ENCODE data around the gene IWS1.
"Not testable (repeated sequence)": the region's sequence is repeated elsewhere in the genome, so short reads cannot be mapped to it uniquely, and the experiment has no call there.

Gene IWS1

DNA sequence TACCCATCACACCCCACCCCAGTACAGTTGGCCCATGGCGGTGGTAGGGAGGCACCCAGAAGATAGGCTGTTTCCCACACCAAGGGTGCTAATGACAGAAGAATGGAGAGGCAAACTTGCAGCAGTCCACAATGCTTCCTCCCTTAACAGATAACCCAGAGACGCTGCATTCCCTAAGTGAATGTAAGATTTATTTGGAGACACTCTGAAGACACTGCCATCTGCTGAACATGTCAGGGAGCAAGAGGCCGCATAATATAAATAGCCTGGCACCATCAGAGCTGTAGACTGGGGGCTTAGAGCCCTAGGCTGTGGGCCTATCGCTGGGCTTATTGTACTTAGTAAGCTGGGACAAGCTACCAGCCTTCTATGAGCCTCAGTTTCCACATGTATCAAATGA, 2.2 kb upstream of the IWS1 start:
- no peak for DNase-seq (ENCODE audit: low read depth in 2 of 2)

DNA sequence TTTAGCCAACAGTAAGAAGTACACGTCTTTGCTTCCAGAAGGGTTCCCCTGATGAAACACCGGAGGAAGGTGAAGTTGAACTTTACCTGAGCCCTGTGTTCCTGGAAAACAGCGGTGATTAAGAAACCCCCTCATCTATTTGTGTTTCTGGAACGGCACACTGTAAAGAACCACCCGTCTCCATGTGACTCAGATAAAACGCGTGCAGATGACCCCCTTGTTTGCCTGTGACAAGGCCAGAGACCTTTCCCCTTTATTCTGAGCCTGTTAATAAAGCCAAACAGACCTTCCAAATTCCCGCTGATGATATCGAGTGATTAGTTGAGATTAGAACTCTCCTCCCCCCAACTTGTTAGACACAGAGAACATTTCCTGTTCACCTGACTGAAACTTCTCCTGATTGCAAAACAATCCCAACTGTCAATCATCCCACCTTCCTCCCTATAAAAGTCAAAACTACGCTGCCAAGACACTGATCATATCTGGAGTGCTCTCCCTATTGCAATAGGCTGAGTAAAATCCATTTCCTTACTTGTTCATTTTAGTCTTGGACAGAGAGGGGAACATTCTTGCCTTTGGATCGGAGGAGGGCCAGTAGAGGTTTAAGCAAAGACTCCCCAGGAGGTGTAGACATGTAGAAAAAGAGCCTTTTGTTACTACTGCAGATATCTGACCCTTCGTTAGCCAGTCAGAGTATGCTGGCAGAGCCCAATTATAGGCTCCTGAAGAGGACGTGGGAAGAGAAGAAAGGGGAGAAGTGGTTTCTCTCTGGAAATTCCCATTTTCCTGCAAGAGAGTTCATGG, 914 bp upstream of the IWS1 start:
- no peak for DNase-seq (ENCODE audit: low read depth in 2 of 2)

DNA sequence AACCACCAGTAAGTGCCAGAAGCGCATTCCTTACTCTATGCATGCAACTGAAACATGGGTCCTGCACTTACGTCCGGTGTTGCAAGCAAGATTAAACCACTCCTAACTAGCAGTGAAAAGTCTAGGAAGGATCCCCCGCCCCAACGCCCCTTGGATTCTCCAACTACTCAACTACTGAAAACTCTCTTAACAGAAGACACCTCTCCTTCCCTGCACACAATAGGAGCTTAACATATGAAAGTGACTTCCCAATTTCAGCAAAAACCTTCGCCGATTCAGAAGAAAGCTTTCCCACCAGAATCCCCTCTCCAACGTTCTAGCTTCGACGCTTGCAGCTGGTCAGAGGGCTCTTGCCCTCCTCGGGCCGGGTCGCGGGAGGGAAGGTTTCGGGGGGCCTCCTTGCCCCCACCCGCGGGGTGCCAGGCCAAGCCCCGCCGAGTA, 578 bp downstream of the IWS1 start:
- no peak for DNase-seq (ENCODE audit: low read depth in 2 of 2)

DNA sequence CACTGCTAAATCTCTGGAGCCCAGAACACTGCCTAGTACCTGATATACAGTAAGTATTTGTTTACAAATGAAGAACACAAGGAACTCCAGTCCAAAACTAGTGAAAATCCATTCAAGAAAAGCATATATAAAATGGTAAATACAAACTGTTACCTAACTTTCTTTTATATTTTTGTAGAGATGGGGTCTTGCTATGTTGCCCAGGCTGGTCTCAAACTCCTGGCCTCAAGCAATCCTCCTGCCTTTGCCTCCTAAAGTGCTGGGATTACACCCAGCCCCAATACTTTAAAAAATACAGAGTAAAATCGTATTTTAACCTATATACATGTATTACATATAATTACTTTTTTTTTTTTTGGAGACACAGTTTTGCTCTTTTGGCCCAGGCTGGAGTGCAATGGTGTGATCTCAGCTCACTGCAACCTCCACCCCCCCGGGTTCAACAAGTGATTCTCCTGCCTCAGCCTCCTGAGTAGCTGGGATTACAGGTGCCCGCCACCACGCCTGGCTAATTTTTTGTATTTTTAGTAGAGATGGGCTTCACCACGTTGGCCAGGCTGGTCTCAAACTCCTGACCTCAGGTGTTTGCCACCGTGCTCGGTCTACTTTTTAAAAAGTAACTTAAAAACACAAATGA, 2.0 kb downstream of the IWS1 start:
- not testable (repeated sequence) for DNase-seq (ENCODE audit: low read depth in 2 of 2)

DNA sequence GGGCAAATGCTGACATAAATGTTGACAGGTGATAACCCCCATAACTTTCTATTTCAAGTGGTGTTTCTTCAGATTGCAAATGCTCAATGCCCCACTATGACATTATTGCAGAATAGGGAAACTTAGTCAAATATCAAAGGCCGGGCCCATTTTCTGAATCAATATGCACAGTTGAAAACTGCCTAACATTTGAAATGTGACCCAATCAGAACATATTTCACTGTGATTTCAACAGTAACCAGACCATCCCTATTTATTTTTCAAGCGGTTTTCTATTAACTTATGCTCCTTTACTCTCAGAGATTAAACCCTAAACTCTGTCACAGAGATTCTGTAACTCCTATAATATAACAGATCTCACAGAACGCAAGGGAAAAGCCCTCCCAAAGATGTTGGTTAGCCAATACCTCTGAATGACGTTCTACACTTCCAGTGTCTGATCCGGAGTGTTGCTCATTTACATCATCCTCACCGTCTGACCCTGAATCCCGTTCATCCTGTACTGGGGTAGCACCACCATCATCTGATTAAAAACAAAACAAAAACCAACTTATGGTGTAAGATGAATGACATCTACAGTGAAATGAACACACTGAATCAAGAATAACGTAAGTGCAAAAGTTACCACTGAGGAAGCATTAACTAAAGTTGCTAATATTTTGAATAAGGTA, 2.9 kb downstream of the IWS1 start:
- no peak for DNase-seq (ENCODE audit: low read depth in 2 of 2)

DNA sequence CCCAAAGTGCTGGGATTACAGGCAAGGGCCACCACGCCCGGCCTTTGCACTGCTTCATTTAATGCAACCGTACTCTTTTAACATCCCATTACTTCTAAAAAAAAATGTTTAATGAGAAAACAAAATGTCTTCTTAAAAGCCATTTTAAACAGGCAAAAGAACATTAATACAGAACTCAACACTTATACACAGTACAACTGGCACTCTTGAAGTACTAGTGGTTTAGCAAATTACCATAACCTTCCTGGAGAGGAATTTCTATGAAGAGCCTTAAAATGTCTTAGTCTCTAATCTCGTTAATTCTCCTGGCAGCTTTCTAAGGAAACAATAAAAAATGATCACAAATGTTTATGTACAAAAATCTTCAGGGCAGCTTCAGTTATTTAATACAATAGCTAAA, 5.9 kb downstream of the IWS1 start:
- no peak for DNase-seq (ENCODE audit: low read depth in 2 of 2)

DNA sequence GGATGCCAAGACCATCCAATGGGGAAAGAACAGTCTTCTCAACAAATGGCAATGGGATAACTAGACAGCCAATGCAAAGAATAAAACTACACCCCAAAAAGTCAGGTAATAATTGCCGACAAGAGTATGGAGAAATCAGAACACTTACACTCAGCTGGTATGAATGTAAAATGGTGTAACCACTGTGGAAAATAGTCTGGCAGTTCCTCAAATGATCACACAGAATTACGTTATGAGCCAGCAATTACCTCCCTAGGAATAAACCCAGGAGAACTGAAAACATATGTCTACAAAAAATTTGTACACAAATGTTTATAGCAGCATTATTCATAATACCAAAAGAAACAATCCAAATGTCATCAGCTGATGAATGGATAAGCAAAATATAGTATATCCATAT, 8.8 kb downstream of the IWS1 start:
- no peak for DNase-seq (ENCODE audit: low read depth in 2 of 2)

DNA sequence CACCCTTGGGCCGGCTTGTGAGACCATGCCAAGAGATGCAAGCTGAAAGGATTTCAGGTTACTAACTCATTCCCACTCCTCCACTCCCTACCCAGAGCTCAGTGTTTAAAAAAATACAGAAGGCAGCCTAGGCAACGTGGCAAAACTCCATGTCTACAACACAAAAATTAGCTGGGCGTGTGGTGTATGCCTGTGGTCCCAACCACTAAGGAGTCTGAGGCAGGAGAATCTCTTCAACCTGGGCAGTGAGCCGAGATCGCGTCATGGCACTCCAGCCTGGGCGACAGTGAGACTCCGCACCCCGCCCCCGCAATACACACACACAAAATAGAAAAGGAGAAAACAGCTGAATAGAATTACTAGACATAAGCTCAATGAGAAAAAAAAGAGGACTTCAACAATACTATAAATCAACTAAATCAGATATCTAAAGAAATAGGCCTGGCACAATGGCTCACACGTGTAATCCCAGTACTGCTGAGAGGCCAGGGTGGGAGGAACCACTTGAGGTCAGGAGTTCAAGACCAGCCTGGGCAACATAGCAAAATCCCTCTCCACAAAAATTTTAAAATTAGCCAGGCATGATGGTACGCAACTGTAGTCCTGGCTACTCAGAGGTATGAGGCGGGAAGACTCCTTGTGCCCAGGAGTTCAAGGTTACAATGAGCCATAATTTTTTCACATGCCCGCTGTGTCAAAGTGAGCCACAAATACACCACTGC, 10.1 kb downstream of the IWS1 start:
- DNase-seq (ENCODE audit: low read depth in 2 of 2): no peak

DNA sequence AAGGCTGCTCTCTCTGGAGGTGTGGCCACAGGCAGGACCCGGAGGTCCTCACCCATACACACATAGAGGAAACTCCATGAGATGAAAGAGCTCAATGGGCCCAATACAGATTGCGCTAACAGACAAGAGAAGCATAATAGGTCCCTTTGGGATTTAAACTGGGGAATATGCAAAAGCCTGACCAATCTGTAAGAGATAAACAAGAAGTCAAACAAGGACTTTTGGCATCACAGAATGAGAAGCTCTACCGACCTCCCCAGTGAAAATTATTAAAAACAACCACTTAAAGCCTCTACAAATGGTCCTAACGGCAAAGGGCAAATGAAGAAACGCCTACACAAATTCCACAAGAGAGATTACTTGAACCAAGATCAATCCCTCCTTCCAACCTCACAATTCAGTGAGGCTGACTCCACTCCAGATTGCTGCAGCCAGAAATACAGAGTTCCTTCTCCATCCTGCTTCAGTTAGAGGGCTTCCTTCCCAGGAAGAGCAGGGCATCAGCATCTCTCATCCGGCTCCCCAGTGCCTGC, 10.8 kb downstream of the IWS1 start:
- DNase-seq (ENCODE audit: low read depth in 2 of 2): no peak

DNA sequence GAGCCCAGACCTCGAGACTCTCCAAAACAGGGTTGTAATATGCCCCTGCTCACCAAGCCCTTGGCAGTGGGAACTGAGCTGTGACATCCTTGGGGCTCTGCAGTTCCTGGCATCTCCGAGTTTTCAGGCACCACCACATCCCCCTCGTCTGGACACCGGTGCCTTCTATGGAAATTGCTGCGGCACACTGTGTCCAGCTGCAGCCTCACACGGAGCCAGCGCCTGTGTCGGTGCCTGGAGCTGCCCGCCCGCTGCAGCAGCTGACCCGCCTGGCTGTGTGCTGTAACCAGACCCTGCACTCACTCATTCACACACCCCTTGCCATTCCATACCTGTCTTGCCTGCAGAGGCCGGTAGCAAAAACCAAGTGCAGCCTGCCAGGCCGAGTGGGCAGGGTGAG, 11.8 kb downstream of the IWS1 start:
- DNase-seq (ENCODE audit: low read depth in 2 of 2): no peak

DNA sequence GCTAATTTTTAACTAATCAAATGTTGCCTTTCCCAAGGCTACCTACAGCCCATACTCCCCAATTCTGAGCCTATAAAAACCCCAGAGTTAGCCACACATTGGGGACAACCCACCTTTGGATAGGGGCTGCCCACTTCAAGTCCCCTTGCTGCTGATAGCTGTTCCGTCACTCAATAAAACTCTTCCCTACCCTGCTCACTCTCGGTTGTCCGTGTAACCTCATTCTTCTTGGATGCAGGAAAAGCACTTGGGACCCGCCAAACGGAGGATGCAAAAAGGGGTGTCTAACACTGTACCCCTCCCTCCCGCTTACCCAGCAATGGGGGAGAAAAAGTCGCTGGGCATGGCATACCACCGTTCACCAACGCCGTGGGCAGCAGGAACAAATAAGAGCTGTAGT, 12.2 kb downstream of the IWS1 start:
- DNase-seq (ENCODE audit: low read depth in 2 of 2): no peak

DNA sequence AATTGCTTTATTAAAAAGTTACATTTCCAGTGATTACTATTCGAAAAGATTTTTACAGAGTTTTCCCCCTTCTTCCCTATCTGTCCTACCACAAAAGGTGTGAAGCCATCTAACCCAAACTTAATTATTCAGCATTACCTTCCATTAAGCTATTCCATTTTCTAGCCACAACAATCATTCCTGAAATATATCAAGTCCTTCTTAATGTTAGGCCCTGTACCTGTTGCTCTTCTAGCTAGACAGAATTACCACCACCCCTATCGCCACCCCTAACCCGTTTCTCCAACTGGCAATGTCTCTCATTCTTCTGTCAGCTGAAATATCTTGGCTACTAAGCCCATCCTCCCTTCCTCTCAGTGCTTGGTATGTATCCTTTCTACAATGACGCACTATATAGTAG, 13.9 kb downstream of the IWS1 start:
- DNase-seq (ENCODE audit: low read depth in 2 of 2): no peak

DNA sequence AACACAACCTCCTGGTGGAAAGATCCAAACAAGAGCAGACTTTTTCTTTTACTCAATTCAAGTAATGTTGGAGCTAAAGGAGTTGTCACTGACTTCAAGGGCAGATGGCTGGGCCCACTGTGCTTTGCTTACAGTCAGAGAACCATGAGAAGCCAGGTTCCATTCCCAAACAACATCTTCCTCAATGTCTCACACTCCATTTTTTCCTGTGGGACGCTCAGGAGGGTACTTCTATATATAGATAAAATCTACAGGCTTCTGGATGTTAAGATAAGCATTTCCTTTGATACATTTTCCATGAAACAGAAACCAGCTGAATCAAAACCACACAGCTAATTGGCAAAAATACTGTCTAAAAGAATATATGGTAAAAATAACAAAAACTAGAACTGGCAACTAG, 14.4 kb downstream of the IWS1 start:
- DNase-seq (ENCODE audit: low read depth in 2 of 2): no peak

DNA sequence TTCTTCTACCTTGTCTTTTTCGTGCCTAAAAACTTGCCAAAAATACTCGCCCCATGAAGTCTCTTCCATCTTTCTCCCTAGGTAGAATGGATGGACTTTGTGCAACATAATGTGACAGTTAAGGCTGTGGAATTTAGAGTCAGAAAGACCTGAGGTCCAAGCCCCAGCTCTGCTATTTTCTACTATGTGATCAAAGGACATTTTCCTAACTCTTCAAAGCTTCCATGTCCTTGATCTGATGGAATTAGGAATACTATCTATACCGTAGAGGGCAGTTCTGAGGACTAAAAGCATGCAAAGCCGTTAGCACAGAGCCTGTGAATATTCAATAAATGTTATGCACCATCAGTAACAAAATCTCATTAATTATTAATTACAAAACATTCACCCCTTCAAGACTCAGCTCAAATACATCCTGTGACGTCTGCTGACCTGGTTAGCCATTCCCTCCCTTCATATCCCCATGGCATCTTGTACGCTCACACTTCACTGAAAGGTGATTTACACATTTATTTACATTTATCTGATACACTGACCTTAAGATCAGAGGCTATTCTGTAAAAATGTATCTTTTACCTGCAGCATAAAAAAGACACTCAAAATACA, 15.1 kb downstream of the IWS1 start:
- DNase-seq (ENCODE audit: low read depth in 2 of 2): no peak

DNA sequence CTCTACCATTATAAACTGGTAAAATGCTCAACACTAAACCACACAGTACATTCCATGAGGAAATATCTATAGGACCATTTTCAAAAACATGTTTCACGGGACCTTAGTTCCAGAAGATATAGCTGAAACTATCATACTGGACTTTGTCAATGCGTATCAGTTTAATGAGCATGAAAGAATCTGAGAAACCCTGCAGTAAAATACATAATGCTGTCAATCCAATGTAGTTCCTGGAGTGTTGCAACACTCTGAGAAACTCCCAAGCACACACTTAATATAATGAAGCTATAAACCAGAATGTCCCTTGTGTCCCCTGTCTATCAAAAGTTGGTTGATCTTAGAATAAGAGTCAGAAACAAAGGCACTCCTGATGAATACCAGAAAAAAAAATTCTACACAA, 16.2 kb downstream of the IWS1 start:
- no peak for DNase-seq (ENCODE audit: low read depth in 2 of 2)

DNA sequence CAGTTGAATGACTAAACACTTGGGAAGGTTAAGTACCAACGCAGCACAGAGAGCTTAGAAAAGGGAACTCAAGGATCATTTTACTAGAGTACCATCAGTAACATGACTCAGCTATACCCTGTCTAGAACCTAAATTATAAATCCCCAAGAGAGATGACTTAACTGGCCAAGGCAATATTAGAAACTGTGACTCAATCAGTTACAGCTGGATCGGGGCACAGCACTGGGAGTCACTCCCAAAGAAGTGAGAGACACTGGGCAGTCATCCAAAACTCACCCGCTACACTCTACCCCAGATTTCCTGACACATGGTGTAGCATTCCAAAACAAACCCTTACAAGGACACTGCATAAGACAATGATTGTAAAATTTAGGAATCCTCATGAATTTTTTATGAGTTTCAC, 17.7 kb downstream of the IWS1 start:
- DNase-seq (ENCODE audit: low read depth in 2 of 2): no peak

DNA sequence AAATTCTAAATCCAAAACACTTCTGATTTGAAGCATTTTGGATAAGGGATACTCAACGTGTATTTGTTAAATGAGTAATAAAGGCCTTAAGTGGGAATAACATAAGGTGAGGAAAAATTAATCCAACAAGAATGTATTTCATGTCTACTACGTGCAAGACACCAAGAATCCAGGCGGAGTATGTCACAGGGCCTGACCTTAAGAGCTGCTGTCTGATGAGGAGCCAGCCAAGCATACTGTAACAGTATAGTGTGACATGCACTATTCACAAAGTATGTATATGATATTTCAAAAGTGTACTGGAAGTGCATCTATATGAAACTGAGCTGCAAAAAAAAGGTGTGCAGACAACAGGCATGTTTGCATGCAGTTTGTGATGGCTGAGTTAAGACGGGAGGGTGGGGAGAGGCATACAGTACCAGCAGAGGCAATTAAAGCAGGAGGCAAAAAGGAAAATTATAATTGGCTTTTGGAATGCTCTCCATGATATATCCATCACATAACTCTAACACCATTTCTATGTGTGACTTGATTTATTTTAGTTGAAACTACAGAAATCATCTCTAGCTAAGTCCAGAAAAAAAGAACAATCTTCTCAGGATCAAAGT, 18.2 kb downstream of the IWS1 start:
- no peak for DNase-seq (ENCODE audit: low read depth in 2 of 2)

DNA sequence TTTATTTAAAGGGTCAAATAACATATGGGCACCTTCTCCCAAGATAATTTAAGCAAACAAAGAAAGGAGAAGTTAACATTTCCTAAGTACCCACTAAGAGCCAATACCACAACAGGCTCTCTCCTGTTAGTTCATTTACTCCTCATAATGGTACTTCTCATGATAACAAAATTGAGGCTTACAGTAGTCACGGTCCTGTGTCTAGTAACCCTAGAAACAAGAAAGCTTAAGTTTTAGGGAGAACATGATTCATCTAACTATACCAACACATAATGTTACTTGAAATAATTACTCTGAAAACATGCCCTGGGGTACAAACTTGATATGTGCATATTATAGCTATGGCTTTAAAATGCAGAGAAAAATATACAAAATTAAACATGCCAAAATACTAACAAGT, 19.8 kb downstream of the IWS1 start:
- no peak for DNase-seq (ENCODE audit: low read depth in 2 of 2)

DNA sequence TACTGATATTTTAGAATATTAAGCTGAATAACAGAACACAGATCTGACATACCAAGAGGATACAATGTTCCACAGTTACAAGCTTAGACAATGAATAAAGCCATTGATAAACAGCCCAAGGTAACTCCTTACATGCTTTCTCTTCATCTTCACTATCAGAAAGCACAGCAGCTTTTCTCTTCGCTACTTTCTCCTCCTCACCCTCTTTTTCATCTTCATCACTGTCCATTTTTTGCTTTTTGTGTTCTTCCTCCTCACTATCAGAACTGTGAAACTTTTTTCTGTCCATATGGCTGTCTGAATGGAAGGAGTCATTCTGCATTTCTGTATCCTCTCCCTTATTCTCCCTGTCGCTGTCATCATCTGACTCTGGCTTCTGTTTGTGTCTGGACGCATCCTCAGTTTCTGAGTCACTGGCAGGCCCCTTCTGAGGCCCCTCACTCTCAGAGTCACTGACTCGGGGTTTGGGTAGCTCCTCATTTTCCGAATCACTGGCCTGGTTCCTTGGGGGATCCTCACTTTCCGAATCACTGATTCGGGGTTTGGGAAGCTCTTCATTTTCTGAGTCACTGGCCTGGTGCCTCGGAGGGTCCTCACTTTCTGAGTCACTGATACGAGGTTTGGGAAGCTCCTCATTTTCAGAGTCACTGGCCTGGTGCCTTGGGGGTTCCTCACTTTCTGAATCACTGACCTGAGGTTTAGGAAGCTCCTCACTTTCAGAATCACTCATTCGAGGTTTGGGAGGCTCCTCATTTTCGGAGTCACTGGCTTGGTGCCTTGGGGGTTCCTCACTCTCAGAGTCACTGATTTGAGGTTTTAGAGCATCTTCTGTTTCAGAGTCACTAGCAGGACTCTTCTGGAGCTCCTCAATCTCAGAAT, 21.5 kb downstream of the IWS1 start:
- no peak for DNase-seq (ENCODE audit: low read depth in 2 of 2)

DNA sequence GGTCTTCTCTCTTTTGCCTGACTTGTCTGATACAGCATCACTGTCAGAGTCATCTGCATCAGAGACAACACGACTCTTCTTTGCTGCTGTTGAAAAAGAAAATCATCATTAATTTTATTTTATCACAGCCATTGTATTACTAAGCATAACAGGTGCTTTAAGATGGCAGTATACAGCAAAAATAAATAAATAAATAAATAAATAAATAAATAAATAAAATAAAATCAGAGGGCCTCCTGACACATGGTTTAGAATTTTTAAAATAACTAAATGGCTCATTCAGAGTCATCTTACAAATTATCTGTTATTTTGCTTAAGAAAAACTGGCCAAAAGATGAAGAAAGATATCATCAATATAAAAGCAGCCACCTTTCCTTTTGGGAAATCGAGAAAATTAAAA, 22.8 kb downstream of the IWS1 start:
- DNase-seq (ENCODE audit: low read depth in 2 of 2): no peak

Data from stimulated activated CD4-positive, alpha-beta T cell treated with anti-CD3 and anti-CD28 coated beads, Interleukin-12 subunit alpha, Interleukin-12 subunit beta, amount 100 ng/mL, for 24 hours (primary cell).